Uterus (tissue), 2 donors: ENCODE results near the gene PHACTR2.
"Not testable (repeated sequence)": the region's sequence is repeated elsewhere in the genome, so short reads cannot be mapped to it uniquely, and the experiment has no call there.

ENCODE experiments used
- CTCF ChIP-seq, 4 experiments: fragments of 200-600 bp in 2 of 4; fragments of 450-650 bp in 2 of 4; sonication (generic) in 2 of 4; IDR thresholded peaks; one replicate each; pipeline ENCODE4 v1.5.1; 2016 to 2019; ENCODE audit warnings: antibody characterized with exemption in 4 of 4, mild to moderate bottlenecking in 2 of 4, moderate library complexity in 1 of 4
- POLR2A ChIP-seq, 2 donors: fragments of 450-650 bp; IDR thresholded peaks; one replicate each; pipeline ENCODE4 v1.6.1; 2016; ENCODE audit warnings: antibody characterized with exemption in 2 of 2, mild to moderate bottlenecking in 1 of 2, moderate library complexity in 1 of 2

GRCh38 chr6:143796551-143796950 is 118.8 kb downstream of the PHACTR2 start:
- not testable (repeated sequence) for TF ChIP-seq CTCF, POLR2A (IDR thresholded peaks at IDR 0.05)
